GM12878 (cell line): ENCODE measurements around the gene MACF1.

Experiments used
- EGR1 ChIP-seq, 2 experiments: IDR thresholded peaks; 1 replicate in 1 of 2; 2 replicates in 1 of 2; pipeline ENCODE4 v1.6.1; 2011 to 2012; ENCODE audit warnings: low read depth in 2 of 2, low read length in 2 of 2, borderline replicate concordance in 1 of 2, mild to moderate bottlenecking in 1 of 2, moderate library complexity in 1 of 2
- MXI1 ChIP-seq: fragments of 150-350 bp; IDR thresholded peaks from 2 replicates; pipeline ENCODE4 v1.6.1; 2011; ENCODE audit warnings: low read depth, mild to moderate bottlenecking, inconsistent platforms, low read length, improper control_type of control experiment
- POLR2A ChIP-seq: IDR thresholded peaks from 2 replicates; pipeline ENCODE4 v1.6.1; 2011; ENCODE audit warnings: low read depth, mild to moderate bottlenecking, low read length
- SMC3 ChIP-seq: IDR thresholded peaks from 2 replicates; pipeline ENCODE4 v1.6.1; 2011; ENCODE audit warnings: low read length, improper control_type of control experiment, borderline replicate concordance
- SREBF2 ChIP-seq: IDR thresholded peaks from 2 replicates; pipeline ENCODE4 v1.6.1; 2012; ENCODE audit warnings: mild to moderate bottlenecking, low read length
- TARDBP ChIP-seq: IDR thresholded peaks from 2 replicates; pipeline ENCODE4 v1.6.1; 2016; ENCODE audit warnings: borderline replicate concordance
- TF ChIP-seq, protein P1 (sequence below): IDR thresholded peaks from 2 replicates; pipeline ENCODE4 v1.6.1; 2011; ENCODE audit warnings: low read depth, mild to moderate bottlenecking, low read length, moderate library complexity, borderline replicate concordance; ENCODE audit errors: extremely low read depth
- TF ChIP-seq, protein P2 (sequence below): fragments of 150-350 bp; IDR thresholded peaks from 2 replicates; pipeline ENCODE4 v1.6.1; 2016; ENCODE audit warnings: low read depth, low read length

DNA sequence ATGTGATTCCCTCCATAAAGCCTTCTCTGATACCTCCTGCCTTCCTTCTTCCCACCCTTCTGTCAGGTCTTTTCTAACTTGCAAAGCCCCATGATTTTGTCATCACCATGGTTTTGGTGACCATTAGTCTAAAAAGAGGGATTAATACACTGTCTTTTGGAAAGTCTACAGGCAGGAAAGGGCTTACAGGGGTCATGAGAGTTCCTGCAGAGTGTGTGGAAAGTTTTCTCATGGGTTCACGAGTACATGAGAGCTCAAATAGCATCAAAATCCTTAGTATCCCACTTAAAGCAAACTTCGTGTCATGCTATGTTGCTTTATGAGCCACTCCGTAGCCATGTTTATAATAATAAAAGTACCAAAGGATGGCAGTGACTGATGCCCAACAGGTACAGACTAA, 200.4 kb downstream of the MACF1 start:
- TF ChIP-seq, protein P1, sequence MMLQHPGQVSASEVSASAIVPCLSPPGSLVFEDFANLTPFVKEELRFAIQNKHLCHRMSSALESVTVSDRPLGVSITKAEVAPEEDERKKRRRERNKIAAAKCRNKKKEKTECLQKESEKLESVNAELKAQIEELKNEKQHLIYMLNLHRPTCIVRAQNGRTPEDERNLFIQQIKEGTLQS = no peak
- TF ChIP-seq TARDBP = no peak
- TF ChIP-seq EGR1 (IDR thresholded peaks at IDR 0.05; ENCODE audit: borderline replicate concordance in 1 of 2, low read depth in 2 of 2, low read length in 2 of 2) = no peak
- no peak for TF ChIP-seq POLR2A
- no peak for TF ChIP-seq SMC3
- TF ChIP-seq, protein P2, sequence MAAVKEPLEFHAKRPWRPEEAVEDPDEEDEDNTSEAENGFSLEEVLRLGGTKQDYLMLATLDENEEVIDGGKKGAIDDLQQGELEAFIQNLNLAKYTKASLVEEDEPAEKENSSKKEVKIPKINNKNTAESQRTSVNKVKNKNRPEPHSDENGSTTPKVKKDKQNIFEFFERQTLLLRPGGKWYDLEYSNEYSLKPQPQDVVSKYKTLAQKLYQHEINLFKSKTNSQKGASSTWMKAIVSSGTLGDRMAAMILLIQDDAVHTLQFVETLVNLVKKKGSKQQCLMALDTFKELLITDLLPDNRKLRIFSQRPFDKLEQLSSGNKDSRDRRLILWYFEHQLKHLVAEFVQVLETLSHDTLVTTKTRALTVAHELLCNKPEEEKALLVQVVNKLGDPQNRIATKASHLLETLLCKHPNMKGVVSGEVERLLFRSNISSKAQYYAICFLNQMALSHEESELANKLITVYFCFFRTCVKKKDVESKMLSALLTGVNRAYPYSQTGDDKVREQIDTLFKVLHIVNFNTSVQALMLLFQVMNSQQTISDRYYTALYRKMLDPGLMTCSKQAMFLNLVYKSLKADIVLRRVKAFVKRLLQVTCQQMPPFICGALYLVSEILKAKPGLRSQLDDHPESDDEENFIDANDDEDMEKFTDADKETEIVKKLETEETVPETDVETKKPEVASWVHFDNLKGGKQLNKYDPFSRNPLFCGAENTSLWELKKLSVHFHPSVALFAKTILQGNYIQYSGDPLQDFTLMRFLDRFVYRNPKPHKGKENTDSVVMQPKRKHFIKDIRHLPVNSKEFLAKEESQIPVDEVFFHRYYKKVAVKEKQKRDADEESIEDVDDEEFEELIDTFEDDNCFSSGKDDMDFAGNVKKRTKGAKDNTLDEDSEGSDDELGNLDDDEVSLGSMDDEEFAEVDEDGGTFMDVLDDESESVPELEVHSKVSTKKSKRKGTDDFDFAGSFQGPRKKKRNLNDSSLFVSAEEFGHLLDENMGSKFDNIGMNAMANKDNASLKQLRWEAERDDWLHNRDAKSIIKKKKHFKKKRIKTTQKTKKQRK = no peak
- no peak for TF ChIP-seq SREBF2
- TF ChIP-seq MXI1 = no peak
